Measurements from ENCODE around the gene AGRN.

GRCh38 chr1:1069711-1070676 lies 50.1 kb downstream of the AGRN start:
- TF ChIP-seq, protein P1, sequence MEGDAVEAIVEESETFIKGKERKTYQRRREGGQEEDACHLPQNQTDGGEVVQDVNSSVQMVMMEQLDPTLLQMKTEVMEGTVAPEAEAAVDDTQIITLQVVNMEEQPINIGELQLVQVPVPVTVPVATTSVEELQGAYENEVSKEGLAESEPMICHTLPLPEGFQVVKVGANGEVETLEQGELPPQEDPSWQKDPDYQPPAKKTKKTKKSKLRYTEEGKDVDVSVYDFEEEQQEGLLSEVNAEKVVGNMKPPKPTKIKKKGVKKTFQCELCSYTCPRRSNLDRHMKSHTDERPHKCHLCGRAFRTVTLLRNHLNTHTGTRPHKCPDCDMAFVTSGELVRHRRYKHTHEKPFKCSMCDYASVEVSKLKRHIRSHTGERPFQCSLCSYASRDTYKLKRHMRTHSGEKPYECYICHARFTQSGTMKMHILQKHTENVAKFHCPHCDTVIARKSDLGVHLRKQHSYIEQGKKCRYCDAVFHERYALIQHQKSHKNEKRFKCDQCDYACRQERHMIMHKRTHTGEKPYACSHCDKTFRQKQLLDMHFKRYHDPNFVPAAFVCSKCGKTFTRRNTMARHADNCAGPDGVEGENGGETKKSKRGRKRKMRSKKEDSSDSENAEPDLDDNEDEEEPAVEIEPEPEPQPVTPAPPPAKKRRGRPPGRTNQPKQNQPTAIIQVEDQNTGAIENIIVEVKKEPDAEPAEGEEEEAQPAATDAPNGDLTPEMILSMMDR (conservative IDR thresholded peaks at IDR 0.05; ENCODE audit: low read depth, low read length): no peak
- TF ChIP-seq POLR2A (IDR thresholded peaks at IDR 0.05; ENCODE audit: low read depth, low read length) (no peak), BHLHE40 (IDR thresholded peaks at IDR 0.05; ENCODE audit: low read depth, low read length) (peak; percentile 28; the same call in 1 of the 2 replicates), RFX5 (IDR thresholded peaks at IDR 0.05; ENCODE audit: low read depth, low read length) (no peak), MXI1 (IDR thresholded peaks at IDR 0.05; ENCODE audit: borderline replicate concordance, low read depth, low read length) (no peak), SMC3 (IDR thresholded peaks at IDR 0.05; ENCODE audit: low read depth, low read length) (no peak), RCOR1 (IDR thresholded peaks at IDR 0.05; ENCODE audit: insufficient replicate concordance, low read length) (no peak), NFE2L2 (IDR thresholded peaks at IDR 0.05; ENCODE audit: low read depth, low read length) (no peak)

Data from IMR-90 (cell line).